MCF 10A (cell line): ENCODE data around the gene SYNDIG1. TPM values are rescaled to one million over a fixed set of nuclear protein-coding genes. Genes with fewer than 3 reads are reported as not detected.

ENCODE experiments used
- BruUV-seq: library from RNA; stranded (reverse); fragments of 400-500 nt; replicated peaks from 2 replicates; lab custom pipeline; 2021; lab: Mats Ljungman, UMichigan
- CTCF ChIA-PET: fragments of 300-600 bp; sonication (Branson Sonifier 250); formaldehyde crosslinking; extraction: SDS; loops from one replicate; lab custom pipeline; 2021; ENCODE audit warnings: antibody characterized with exemption, inconsistent platforms; lab: Yijun Ruan, JAX
- POLR2A ChIA-PET: fragments of 300-600, 350-650 bp; sonication (Branson Sonifier 250); formaldehyde crosslinking; extraction: SDS; loops from one replicate; lab custom pipeline; 2020; ENCODE audit warnings: antibody characterized with exemption, inconsistent platforms; lab: Yijun Ruan, JAX
- DNase-seq: peaks from one replicate; pipeline ENCODE4 v3.0.0-alpha.2; 2018; ENCODE audit not compliant: unreplicated experiment
- H3K27ac Mint-ChIP-seq: one replicate; pipeline ENCODE4 v1.8.0; 2022; ENCODE audit warnings: mild to moderate bottlenecking, low read depth, mixed read lengths; ENCODE audit not compliant: unreplicated experiment
- H3K27me3 Mint-ChIP-seq: one replicate; pipeline ENCODE4 v1.8.0; 2022; ENCODE audit warnings: mixed read lengths; ENCODE audit not compliant: insufficient read depth, unreplicated experiment
- H3K36me3 Mint-ChIP-seq: one replicate; pipeline ENCODE4 v1.8.0; 2022; ENCODE audit warnings: mild to moderate bottlenecking, moderate library complexity, mixed read lengths; ENCODE audit not compliant: insufficient read depth, unreplicated experiment
- H3K4me1 Mint-ChIP-seq: one replicate; pipeline ENCODE4 v1.8.0; 2022; ENCODE audit warnings: mixed read lengths; ENCODE audit not compliant: insufficient read depth, unreplicated experiment
- H3K4me3 Mint-ChIP-seq: one replicate; pipeline ENCODE4 v1.8.0; 2022; ENCODE audit warnings: mild to moderate bottlenecking, moderate library complexity, mixed read lengths; ENCODE audit not compliant: unreplicated experiment
- H3K9me3 Mint-ChIP-seq: one replicate; pipeline ENCODE4 v1.8.0; 2022; ENCODE audit warnings: mixed read lengths; ENCODE audit not compliant: unreplicated experiment
- intact Hi-C: fragments of 100-400 bp; cut with micrococcal nuclease; formaldehyde crosslinking; loops from 2 replicates; pipeline ENCODE4 v1.14.1; 2022
- total RNA-seq: library from RNA; stranded (reverse); gene quantifications from 2 replicates; pipeline ENCODE4 v1.2.3, GENCODE V29; 2022
- TF ChIP-seq, protein P1 (sequence below): fragments of 200-600 bp; IDR thresholded peaks from one replicate; pipeline ENCODE4 v1.8.0; 2022; ENCODE audit warnings: antibody characterized with exemption, mild to moderate bottlenecking; ENCODE audit not compliant: unreplicated experiment

The SYNDIG1 gene
- total RNA-seq, 1 experiment from 2014 or later, result not detected

DNA sequence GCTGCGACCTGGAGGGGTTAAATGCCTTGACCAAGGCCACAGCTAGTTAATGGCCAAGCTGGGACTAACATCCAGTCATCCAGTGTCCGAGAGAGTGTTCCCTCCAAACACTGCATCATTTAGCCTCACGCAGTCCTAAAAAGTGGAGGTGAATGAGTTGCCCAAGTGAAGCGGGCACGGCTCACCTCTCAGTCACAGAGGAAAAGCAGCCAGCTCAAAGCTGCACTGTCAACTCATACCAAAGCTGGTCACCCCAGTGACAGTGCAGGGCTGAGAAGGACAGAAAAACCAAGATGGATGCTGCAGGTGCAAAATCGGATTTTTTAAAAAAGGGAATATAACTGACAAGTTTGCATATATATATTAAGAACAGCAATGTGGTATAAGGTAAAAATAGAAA is 168.5 kb downstream of the SYNDIG1 start:
- TF ChIP-seq, protein P1, sequence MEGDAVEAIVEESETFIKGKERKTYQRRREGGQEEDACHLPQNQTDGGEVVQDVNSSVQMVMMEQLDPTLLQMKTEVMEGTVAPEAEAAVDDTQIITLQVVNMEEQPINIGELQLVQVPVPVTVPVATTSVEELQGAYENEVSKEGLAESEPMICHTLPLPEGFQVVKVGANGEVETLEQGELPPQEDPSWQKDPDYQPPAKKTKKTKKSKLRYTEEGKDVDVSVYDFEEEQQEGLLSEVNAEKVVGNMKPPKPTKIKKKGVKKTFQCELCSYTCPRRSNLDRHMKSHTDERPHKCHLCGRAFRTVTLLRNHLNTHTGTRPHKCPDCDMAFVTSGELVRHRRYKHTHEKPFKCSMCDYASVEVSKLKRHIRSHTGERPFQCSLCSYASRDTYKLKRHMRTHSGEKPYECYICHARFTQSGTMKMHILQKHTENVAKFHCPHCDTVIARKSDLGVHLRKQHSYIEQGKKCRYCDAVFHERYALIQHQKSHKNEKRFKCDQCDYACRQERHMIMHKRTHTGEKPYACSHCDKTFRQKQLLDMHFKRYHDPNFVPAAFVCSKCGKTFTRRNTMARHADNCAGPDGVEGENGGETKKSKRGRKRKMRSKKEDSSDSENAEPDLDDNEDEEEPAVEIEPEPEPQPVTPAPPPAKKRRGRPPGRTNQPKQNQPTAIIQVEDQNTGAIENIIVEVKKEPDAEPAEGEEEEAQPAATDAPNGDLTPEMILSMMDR, result no peak
- H3K4me3 Mint-ChIP-seq, result no peak overlapping the region
- H3K27ac Mint-ChIP-seq, result no peak overlapping the region
- H3K9me3 Mint-ChIP-seq, result peaks cover 36% of the 10 kb centered on the region
- no peak for DNase-seq
- ChIA-PET POLR2A (no interaction called here), CTCF (interaction anchor here (0.7 kb wide), 1 partner anchor 41 kb away, joined by 4 read pairs; no protein-coding TSS in a partner anchor)
- no peaks in the 10 kb centered on the region for H3K27me3 Mint-ChIP-seq
- no peaks in the 10 kb centered on the region for H3K4me1 Mint-ChIP-seq
- H3K36me3 Mint-ChIP-seq, result no peaks in the 10 kb centered on the region
- intact Hi-C loops, result no loop called here
- BruUV-seq, result no TSS peak

- Mint-ChIP-seq H3K4me1 (no peaks in the 10 kb centered on the region), H3K4me3 (no peak overlapping the region), H3K27me3 (no peaks in the 10 kb centered on the region), H3K9me3 (peaks cover 41% of the 10 kb centered on the region), H3K36me3 (no peaks in the 10 kb centered on the region), H3K27ac (no peak overlapping the region)
- ChIA-PET POLR2A (no interaction called here), CTCF (interaction anchor here (0.7 kb wide), 1 partner anchor 41 kb away, joined by 4 read pairs; no protein-coding TSS in a partner anchor)
- BruUV-seq, result no TSS peak
- intact Hi-C loops, result no loop called here
- no peak for DNase-seq
- TF ChIP-seq, protein P1, result no peak
Observed at GRCh38 chr20:24638591-24639548, 169.4 kb downstream of the SYNDIG1 start.

GRCh38 chr20:24640276-24640675 is 170.8 kb downstream of the SYNDIG1 start:
- H3K27me3 Mint-ChIP-seq, result no peaks in the 10 kb centered on the region
- CTCF ChIA-PET, result interaction anchor here (0.6 kb wide), 2 partner anchors 58 to 394 kb away, joined by 3 read pairs; no protein-coding TSS in a partner anchor

GRCh38 chr20:24640686-24641085 is 171.3 kb downstream of the SYNDIG1 start:
- H3K36me3 Mint-ChIP-seq, result no peaks in the 10 kb centered on the region
- H3K4me3 Mint-ChIP-seq, result no peak overlapping the region
- intact Hi-C loops, result no loop called here
- peaks cover 40% of the 10 kb centered on the region for H3K9me3 Mint-ChIP-seq
- POLR2A ChIA-PET, result no interaction called here
- H3K27ac Mint-ChIP-seq, result no peak overlapping the region
- CTCF ChIA-PET, result no interaction called here
- TF ChIP-seq, protein P1, result no peak
- BruUV-seq, result no TSS peak
- no peak for DNase-seq
- H3K4me1 Mint-ChIP-seq, result no peaks in the 10 kb centered on the region
- H3K27me3 Mint-ChIP-seq, result no peaks in the 10 kb centered on the region

More at GRCh38 chr20:24640276-24640675, 170.8 kb downstream of the SYNDIG1 start:
- no TSS peak for BruUV-seq
- Mint-ChIP-seq H3K9me3 (peaks cover 44% of the 10 kb centered on the region), H3K4me3 (no peak overlapping the region), H3K4me1 (no peaks in the 10 kb centered on the region), H3K36me3 (no peaks in the 10 kb centered on the region), H3K27ac (no peak overlapping the region)
- intact Hi-C loops, result no loop called here
- TF ChIP-seq, protein P1, result no peak
- POLR2A ChIA-PET, result no interaction called here
- no peak for DNase-seq
